Stimulated activated CD8-positive, alpha-beta memory T cell treated with anti-CD3 and anti-CD28 coated beads, Interleukin-12 subunit alpha, Interleukin-12 subunit beta, amount 100 ng/mL, for 4 hours (primary cell): ENCODE data around the gene BLVRB.
"Not testable (repeated sequence)": the region's sequence is repeated elsewhere in the genome, so short reads cannot be mapped to it uniquely, and the experiment has no call there.

Experiments
- DNase-seq: peaks from one replicate; pipeline ENCODE4 v3.0.0-alpha.2; 2020; ENCODE audit warnings: low read depth

BLVRB gene

GRCh38 chr19:40421993-40422747 is 43.4 kb downstream of the BLVRB start:
- no peak for DNase-seq

DNA sequence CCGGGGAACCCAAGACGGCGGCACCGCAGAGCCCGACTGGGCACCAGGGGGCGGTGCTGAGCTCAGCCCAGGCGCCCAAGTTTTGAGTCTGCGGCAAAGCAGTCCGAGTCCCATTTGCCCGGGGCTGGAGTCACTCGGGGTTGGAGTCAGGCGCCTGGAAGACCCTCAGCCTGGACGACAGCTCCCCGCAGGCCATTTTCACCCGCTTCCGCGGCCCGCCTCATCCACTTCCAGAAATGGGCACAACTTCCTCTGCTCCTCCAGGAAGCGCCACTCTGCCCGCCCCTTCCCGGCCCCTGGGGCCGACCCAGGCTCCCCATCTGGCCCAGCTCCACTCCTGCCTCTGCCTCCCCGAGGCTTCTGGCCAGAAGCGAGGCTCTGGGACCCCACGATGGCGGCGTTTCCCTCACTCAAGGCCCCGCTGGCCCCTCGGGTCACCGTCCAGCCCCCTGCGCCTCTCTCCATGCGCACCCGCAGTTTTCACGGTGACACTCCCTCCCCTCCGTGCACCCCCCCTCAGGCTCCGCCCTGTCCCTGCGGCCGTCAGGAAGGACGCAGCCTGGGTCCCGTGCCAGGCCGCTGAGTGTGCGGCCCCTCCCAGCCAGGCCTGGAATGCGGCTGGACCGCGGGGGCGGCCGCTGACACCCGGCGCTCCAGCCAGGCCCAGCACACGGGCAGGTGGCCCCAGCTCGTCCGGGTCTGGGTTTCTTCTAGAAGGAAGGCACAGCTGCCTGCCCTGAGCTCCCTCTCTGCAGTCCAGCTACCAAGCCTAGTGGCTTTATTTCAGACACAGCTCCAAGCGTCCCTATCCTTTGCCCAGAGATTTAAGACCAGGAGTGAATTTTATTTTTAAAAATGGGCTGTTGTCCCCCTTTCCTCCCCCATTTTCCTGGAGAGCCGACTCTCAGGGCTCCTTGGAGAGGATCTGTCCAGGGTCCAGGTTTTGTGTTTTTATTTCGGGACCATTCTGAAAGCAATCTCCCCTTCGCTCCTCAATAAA is 44.5 kb downstream of the BLVRB start:
- DNase-seq: peak; percentile 49

DNA sequence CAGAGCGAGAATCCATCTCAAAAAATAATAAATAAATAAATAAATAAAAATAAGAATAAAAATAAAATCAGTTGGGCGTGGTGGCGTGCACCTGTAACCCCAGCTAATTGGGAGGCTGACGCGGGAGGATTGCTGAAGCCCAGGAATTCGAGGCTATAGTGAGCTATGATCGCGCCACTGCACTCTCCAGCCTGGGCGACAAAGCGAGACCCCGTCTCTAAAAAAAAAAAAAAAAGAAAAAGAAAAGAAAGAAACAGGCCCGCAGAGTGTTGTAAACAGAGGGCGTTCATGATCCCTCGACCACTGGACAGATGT is 45.1 kb downstream of the BLVRB start:
- no peak for DNase-seq

DNA sequence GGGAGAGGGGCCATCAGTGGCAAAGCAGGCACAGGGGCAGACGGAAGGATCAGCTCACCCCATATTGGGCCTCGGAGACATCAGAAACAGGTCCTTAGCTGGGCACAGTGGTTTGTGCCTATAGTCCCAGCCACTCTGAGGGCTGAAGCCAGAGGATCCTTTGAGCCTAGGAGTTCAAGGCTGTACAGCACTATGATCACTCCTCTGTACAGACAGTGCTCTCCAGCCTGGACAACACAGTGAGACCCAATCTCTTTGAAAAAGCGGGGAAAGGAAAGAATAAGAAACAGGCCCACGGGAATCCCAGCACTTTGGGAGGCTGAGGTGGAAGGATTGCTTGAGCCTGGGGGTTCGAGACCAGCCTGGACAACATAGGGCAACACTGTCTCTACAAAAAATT is 45.8 kb downstream of the BLVRB start:
- no peak for DNase-seq

DNA sequence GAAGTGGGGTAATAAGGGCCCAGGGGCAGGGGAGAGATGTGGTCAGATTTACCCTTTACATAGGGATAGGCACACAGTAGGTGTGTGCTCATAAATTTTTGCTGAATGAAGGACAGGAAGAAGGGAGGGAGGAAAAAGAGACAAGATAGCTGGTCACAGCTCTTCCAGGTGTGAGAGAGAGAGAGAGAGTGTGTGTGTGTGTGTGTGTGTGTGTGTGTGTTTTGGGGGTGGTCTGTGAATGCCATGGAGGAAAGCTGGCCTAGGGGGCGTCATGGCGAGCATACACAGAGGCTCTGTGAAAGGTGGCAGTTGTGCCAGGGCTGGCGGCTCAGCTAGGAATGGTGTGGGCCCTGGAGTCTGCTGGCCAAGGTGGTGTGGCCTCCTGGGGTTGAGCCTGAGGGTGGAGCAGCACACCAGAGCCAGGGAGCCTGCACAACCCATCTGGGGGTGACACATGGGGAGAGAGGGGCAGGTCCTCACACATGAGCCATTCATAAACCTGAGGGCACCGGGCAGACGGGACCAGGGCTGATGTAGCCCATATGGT is 46.4 kb downstream of the BLVRB start:
- DNase-seq: no peak

- no peak for DNase-seq
These were observed 47.5 kb downstream of the BLVRB start for GRCh38 chr19:40418040-40418439.

DNA sequence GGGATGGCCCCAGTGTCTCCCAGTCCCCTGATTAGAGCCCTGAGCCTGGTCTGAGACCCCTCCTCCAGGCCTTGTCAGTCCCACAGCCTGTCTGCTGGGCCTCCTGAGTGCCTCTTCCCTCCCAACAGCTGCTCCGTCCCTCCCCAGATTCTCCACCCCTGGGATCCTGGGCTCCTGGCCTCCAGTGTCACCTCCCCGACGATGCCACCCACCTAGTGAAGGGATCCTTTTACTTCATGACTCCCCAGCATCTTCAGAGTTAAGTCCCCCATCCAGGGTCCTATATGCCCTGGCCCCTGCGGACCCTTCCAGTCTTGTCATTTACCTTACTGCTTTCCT is 47.9 kb downstream of the BLVRB start:
- DNase-seq: no peak

- DNase-seq: no peak
These were observed 48.5 kb downstream of the BLVRB start for GRCh38 chr19:40416918-40417642.

DNA sequence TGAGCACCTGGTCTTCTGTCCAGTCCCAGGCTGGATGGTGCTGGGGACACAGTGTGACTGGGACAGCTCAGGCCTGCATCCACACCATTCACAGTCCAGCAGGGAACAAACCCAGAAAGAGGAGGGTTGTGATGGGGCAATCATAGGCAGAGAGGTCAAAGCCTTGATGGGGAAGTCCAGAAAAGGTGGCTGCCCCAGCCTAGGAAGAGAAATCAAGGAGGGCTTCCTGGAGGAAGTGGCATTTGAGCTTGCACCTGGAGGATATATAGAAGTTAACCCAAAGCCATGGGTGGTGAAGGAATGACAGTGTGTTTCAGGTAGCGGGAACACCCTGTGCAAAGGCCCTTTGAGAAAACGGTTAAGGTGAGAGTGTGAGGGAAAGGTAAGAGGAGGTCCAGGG is 49.8 kb downstream of the BLVRB start:
- DNase-seq: no peak

- DNase-seq: no peak
These were observed 50.7 kb downstream of the BLVRB start for GRCh38 chr19:40414542-40415535.

DNA sequence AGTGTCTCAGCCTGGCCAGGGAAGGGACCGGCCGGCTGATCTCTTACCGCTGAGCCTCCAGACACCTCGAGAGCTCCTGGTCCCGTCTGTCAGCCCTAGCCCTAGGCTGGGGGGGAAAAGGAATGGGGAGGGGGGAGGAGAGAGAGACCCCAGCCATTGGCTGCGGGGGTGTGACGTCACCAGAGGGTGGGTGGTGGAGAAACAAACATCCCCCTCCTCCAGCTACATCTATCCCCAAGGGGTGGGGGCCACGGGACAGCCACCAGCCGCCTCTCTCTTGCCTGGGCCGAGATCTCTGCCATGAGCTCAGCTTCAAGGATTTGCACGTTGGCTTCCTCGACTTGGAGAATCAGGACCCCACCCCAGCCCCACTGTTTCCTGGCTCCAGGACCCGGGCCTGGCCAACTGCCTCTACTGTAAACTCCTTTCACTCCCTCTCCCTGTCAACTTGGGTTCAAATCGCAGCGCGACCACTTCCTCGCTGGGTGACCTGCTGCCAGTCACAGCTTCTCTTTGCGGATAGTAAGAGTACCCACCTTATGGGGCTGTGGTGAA is 52.2 kb downstream of the BLVRB start, which contains the start of gene PRX:
PRX (minus strand) TSS at position 88 of the 555 bp plus-strand sequence. CDS start 5,446 bp downstream, outside the sequence.
- DNase-seq: no peak

DNA sequence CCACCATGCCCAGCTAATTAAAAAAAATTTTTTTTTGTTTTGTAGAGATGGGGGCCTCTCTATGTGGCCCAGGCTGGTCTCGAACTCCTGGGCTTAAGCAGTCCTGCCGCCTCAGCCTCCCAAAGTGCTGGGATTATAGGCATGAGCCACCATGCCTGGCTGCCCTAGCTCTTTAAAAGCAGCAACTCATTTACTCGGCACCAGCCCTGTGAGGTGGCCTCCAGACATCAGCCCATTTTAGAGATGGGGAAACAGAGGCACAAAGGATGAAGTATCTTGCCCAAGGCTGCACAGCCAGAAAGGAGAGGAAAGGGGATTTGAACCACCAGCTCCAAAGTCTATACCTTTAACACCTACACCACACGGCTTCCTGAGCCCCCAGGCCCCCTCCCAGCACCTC is 52.7 kb downstream of the BLVRB start:
- no peak for DNase-seq

DNA sequence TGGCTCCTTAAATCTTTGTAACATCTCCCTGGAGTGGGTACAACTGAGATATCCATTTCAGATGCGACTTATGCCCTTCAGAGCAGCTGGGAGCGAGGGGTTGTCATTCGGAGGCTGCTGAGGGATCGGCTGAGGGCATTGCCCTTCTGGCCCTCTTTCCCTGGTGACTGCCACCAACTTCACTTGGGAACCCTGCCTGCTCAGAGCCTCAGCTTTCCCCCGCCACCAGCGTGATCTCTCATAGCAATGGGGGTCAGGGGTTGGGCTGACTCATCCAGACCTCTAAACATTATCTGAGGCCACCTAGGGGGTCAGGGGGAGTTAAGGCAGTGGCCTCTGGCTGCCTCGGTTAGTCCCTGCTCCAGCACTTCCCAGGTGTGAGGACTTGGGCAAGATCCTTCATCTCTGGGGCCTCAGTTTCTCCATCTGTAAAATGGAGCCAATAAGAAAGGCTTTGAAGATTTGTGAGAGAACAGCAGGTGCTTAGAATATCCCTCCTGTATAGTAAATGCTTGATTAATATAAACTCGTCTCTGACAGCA is 53.5 kb downstream of the BLVRB start:
- DNase-seq: no peak

DNA sequence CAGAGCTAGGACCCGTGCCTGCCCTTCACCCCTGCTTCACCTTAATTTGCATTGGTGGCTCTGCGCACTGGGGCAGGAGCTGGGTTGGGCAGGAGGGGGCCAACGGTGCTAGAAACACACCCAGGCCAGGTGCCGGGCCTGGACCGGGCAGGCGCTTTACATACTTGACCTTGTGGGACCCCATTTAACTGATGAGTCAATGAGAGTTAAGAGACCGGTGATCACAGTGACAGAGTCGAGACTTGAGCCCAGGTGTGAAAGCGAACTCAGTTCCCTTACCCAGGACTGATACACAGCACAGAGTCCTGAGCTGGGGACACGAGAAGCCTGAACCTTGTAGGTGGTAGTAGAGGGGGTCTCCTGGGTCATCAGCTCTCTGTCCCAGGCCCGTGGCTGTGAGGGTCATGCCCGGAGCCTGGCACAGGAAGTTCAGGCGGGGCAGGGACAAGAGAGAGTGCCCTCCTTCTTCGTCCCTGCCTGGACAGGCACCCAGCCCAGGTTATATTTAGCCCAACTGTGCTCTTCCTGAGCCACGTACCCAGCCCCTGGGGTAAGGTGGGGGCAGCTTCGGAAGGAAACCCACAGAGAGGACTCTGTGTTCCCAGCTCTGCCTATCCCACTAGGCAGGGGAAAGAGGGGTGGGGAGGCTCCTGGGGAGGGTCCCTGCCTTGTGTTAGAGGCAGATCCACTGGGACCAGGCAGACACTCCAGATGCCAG is 54.3 kb downstream of the BLVRB start:
- DNase-seq: no peak

DNA sequence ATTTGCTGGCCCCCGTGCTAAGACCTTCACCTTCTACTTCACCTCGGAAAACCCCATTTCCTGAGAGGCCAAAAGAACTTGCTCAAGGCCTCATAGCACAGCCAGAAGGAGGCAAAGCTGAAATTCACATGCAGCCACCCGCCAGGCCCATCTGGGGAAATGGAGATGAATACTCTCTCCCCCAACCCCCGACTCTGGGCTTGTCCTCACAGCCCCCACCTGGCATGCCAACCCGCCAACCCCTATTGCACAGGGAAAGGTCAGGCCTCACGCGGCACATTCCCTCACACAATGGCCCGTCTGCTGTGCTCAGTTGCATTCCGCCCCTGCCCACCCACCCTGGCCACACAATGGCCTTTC is 55.5 kb downstream of the BLVRB start:
- DNase-seq: no peak

GRCh38 chr19:40408598-40408925 is 57.0 kb downstream of the BLVRB start:
- not testable (repeated sequence) for DNase-seq

- no peak for DNase-seq
These were observed 57.6 kb downstream of the BLVRB start for GRCh38 chr19:40407714-40408597.

DNA sequence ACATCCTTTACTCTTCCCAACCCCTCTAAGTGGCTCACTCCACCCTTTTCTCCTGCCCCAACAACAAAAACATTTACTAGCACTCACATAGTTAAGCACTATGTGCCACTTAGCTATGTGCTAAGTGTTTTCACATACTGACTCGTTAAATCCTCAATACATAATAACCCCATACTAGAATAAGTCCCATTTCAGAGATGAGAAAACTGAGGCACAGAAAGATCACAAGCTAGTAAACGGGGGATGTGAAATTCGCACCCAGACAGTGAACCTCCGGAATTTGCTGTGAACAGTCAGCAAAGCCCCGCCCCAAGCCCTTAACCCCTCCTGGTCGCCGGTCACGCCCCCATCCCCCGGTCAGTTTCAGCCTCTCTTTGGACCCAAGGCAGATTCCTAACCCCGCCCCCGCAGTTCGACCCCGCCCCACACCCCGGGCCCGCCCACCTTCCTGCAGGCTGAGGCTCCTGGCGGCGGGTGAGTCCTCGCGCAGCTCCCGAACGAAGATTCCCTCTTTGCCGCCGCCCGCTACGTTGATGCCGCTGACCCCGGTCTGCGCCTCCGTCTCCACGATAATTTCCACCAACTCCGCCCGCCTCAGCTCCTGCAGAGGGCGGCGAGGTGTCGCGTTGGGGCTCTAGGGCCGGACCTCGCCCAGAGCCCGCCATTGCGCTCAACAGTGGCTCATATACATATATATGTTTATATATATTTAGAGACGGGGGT is 62.1 kb downstream of the BLVRB start:
- peak; percentile 64 for DNase-seq
